CD14-positive monocyte (primary cell): ENCODE measurements around the gene PRCD. TPM values are rescaled to one million over a fixed set of nuclear protein-coding genes. Genes with fewer than 3 reads are reported as not detected.
A peak's percentile ranks its signal among the peaks of the same experiment; 100 is the strongest.

Source experiments
- DNase-seq, 3 donors: peaks; one replicate each; pipeline ENCODE4 v3.0.0-alpha.2; 2011 to 2022
- H2AFZ ChIP-seq: 2 replicates; pipeline ENCODE4 v1.6.0; 2012; ENCODE audit warnings: mild to moderate bottlenecking, low read depth, low read length, inconsistent platforms; ENCODE audit not compliant: insufficient read depth, poor library complexity, severe bottlenecking
- H3K27ac ChIP-seq, 2 donors: 1 replicate in 1 of 2; 2 replicates in 1 of 2; pipeline ENCODE4 v1.5.1; 2012 to 2013; ENCODE audit warnings: low read length in 2 of 2, control low read depth in 1 of 2, inconsistent platforms in 1 of 2, low read depth in 1 of 2, mild to moderate bottlenecking in 1 of 2
- H3K27me3 ChIP-seq, 2 donors: one replicate each; pipeline versions ENCODE4 v1.6.0 to v1.6.1; 2011 to 2013; ENCODE audit warnings: low read length in 2 of 2; ENCODE audit not compliant: control insufficient read depth in 2 of 2, insufficient read depth in 2 of 2
- H3K36me3 ChIP-seq, 2 donors: replicated peaks in 1 of 2; 1 replicate in 1 of 2; 2 replicates in 1 of 2; pipeline versions ENCODE4 v1.5.1 to v1.6.1; 2012 to 2013; ENCODE audit warnings: low read length in 2 of 2, control low read depth in 1 of 2, inconsistent platforms in 1 of 2, mild to moderate bottlenecking in 1 of 2; ENCODE audit not compliant: insufficient read depth in 2 of 2, control insufficient read depth in 1 of 2
- H3K4me1 ChIP-seq, 2 donors: 1 replicate in 1 of 2; 2 replicates in 1 of 2; pipeline versions ENCODE4 v1.5.1 to v1.6.1; 2012 to 2013; ENCODE audit warnings: low read length in 2 of 2, control low read depth in 1 of 2, inconsistent platforms in 1 of 2, mild to moderate bottlenecking in 1 of 2, moderate library complexity in 1 of 2; ENCODE audit not compliant: insufficient read depth in 2 of 2, control insufficient read depth in 1 of 2
- H3K4me2 ChIP-seq: replicated peaks from 2 replicates; pipeline ENCODE3; 2012; ENCODE audit warnings: low read length, moderate library complexity, mild to moderate bottlenecking; ENCODE audit not compliant: poor library complexity, severe bottlenecking; ENCODE audit errors: extremely low read depth
- H3K4me3 ChIP-seq, 3 experiments: fragments of 200-600 bp in 1 of 3; sonication (generic) in 1 of 3; replicated peaks in 1 of 3; 1 replicate in 2 of 3; 2 replicates in 1 of 3; pipeline ENCODE4 v1.5.1; 2011 to 2013; ENCODE audit warnings: low read length in 3 of 3, mild to moderate bottlenecking in 3 of 3, control low read depth in 2 of 3, low read depth in 2 of 3, inconsistent platforms in 1 of 3, moderate library complexity in 1 of 3
- H3K79me2 ChIP-seq: 2 replicates; pipeline ENCODE4 v1.6.0; 2012; ENCODE audit warnings: mild to moderate bottlenecking, control low read depth, inconsistent platforms, low read length, moderate library complexity; ENCODE audit not compliant: insufficient read depth
- H3K9ac ChIP-seq: 2 replicates; pipeline ENCODE4 v1.6.0; 2017; ENCODE audit warnings: low read length, mild to moderate bottlenecking; ENCODE audit not compliant: insufficient read depth, poor library complexity, severe bottlenecking
- H3K9me3 ChIP-seq, 2 donors: replicated peaks in 1 of 2; 1 replicate in 1 of 2; 2 replicates in 1 of 2; pipeline versions ENCODE4 v1.5.1 to v1.6.1; 2012 to 2013; ENCODE audit warnings: low read length in 2 of 2, control low read depth in 1 of 2; ENCODE audit not compliant: control insufficient read depth in 1 of 2, insufficient read depth in 1 of 2
- H4K20me1 ChIP-seq: 2 replicates; pipeline ENCODE4 v1.6.0; 2012; ENCODE audit warnings: mild to moderate bottlenecking, low read length, control low read depth, moderate library complexity; ENCODE audit not compliant: insufficient read depth
- H3K27ac Mint-ChIP-seq, 7 donors: one replicate each; pipeline ENCODE4 v1.8.0; 2020; ENCODE audit warnings: mild to moderate bottlenecking in 7 of 7, mixed read lengths in 7 of 7, moderate library complexity in 6 of 7, inconsistent platforms in 2 of 7
- H3K27me3 Mint-ChIP-seq, 3 donors: one replicate each; pipeline ENCODE4 v1.8.0; 2021 to 2022; ENCODE audit warnings: low read depth in 3 of 3, mild to moderate bottlenecking in 3 of 3, mixed read lengths in 3 of 3, moderate library complexity in 3 of 3, inconsistent platforms in 1 of 3
- H3K36me3 Mint-ChIP-seq, 2 donors: one replicate each; pipeline ENCODE4 v1.8.0; 2020; ENCODE audit warnings: mixed read lengths in 2 of 2, inconsistent platforms in 1 of 2, mild to moderate bottlenecking in 1 of 2
- H3K4me1 Mint-ChIP-seq: one replicate; pipeline ENCODE4 v1.8.0; 2020; ENCODE audit warnings: mild to moderate bottlenecking, mixed read lengths
- H3K4me3 Mint-ChIP-seq, 2 donors: one replicate each; pipeline ENCODE4 v1.8.0; 2020; ENCODE audit warnings: mild to moderate bottlenecking in 2 of 2, mixed read lengths in 2 of 2, moderate library complexity in 1 of 2
- H3K9me3 Mint-ChIP-seq, 7 donors: one replicate each; pipeline ENCODE4 v1.8.0; 2020 to 2022; ENCODE audit warnings: mixed read lengths in 7 of 7, mild to moderate bottlenecking in 6 of 7, moderate library complexity in 6 of 7, inconsistent platforms in 2 of 7
- CTCF ChIP-seq: fragments of 200-600 bp; IDR thresholded peaks from one replicate; pipeline ENCODE4 v1.8.0; 2022; ENCODE audit warnings: antibody characterized with exemption, mild to moderate bottlenecking
- WGBS: methylation state at CpG from one replicate; pipeline ENCODE4 v1.1.5; 2013; ENCODE audit warnings: missing lambda C conversion rate; ENCODE audit not compliant: insufficient coverage; 5-methylcytosine and 5-hydroxymethylcytosine counted together
- intact Hi-C, 2 donors: fragments of 100-400 bp; cut with micrococcal nuclease; formaldehyde crosslinking; loops; one replicate each; pipeline versions ENCODE4 v1.15.0 to v1.15.1; 2023
- polyA plus RNA-seq, 3 donors: library from polyadenylated mRNA; depleted of rRNA in 1 of 3; unstranded in 2 of 3; stranded (reverse) in 1 of 3; fragments of 300-500 nt in 2 of 3; fragments of >200 nt in 1 of 3; fragmentation: Illumina TruSeq in 2 of 3; gene quantifications; 1 replicate in 2 of 3; 2 replicates in 1 of 3; pipeline ENCODE4 v1.2.3, GENCODE V29; 2012 to 2021

PRCD gene
- polyA plus RNA-seq, 3 donors = not detected

GRCh38 chr17:76536511-76537287, 3.1 kb upstream of the PRCD start:
- WGBS = 71% methylated on average over 21 of the region's 25 CpGs
- Histone ChIP-seq H3K79me2 (no peaks in the 10 kb centered on the region), H3K9ac (no peak overlapping the region), H3K9me3 (peaks cover 0 to 12% of the 10 kb centered on the region in 2 donors), H3K36me3 (no peaks in the 10 kb centered on the region), H3K4me2 (no peak overlapping the region), H2AFZ (no peak overlapping the region), H3K4me1 (peaks cover 13 to 20% of the 10 kb centered on the region in 2 donors), H3K27ac (no peak overlapping the region), H4K20me1 (no peaks in the 10 kb centered on the region), H3K27me3 (peaks cover 23 to 35% of the 10 kb centered on the region in 2 donors), H3K4me3 (no peak overlapping the region)
- H3K9me3 Mint-ChIP-seq = peaks cover 0 to 6% (median 4%) of the 10 kb centered on the region in 7 donors
- no peak for TF ChIP-seq CTCF
- H3K36me3 Mint-ChIP-seq = peaks cover 3 to 8% of the 10 kb centered on the region in 2 donors
- peak overlapping the region in 1 of 2 donors; percentile 82 for H3K4me3 Mint-ChIP-seq
- H3K27me3 Mint-ChIP-seq = peaks cover 52 to 62% (median 56%) of the 10 kb centered on the region in 3 donors
- no peak for DNase-seq
- H3K27ac Mint-ChIP-seq = no peak overlapping the region
- intact Hi-C loops = no loop called here
- peaks cover 10% of the 10 kb centered on the region for H3K4me1 Mint-ChIP-seq

- Mint-ChIP-seq H3K4me1 (peaks cover 10% of the 10 kb centered on the region), H3K27ac (no peak overlapping the region), H3K27me3 (peaks cover 52 to 63% (median 54%) of the 10 kb centered on the region in 3 donors), H3K36me3 (peaks cover 3 to 8% of the 10 kb centered on the region in 2 donors), H3K9me3 (peaks cover 0 to 6% (median 4%) of the 10 kb centered on the region in 7 donors), H3K4me3 (peak overlapping the region in 1 of 2 donors; percentile 67)
- Histone ChIP-seq H3K36me3 (no peaks in the 10 kb centered on the region), H4K20me1 (no peaks in the 10 kb centered on the region), H3K4me1 (peaks cover 13 to 20% of the 10 kb centered on the region in 2 donors), H3K27me3 (peaks cover 23 to 35% of the 10 kb centered on the region in 2 donors), H3K4me2 (no peak overlapping the region), H3K27ac (no peak overlapping the region), H3K4me3 (no peak overlapping the region), H2AFZ (no peak overlapping the region), H3K9ac (no peak overlapping the region), H3K9me3 (peaks cover 0 to 12% of the 10 kb centered on the region in 2 donors), H3K79me2 (no peaks in the 10 kb centered on the region)
- intact Hi-C loops = no loop called here
- no peak for DNase-seq
- no peak for TF ChIP-seq CTCF
- WGBS = 14% methylated on average over 23 of the region's 26 CpGs
These were observed 2.6 kb upstream of the PRCD start for GRCh38 chr17:76537288-76537577.
